H9 (cell line): Measurements from ENCODE around the gene SCUBE3. TPM values are rescaled to one million over a fixed set of nuclear protein-coding genes. Genes with fewer than 3 reads are reported as not detected.
A peak's percentile ranks its signal among the peaks of the same experiment; 100 is the strongest.

ENCODE experiments used
- DNase-seq: peaks from one replicate; pipeline ENCODE4 v3.0.0-alpha.2; 2017
- H2AFZ ChIP-seq: one replicate; pipeline ENCODE4 v1.6.1; 2013; ENCODE audit warnings: mild to moderate bottlenecking, low read length, control low read depth, moderate library complexity
- H2AK5ac ChIP-seq: 2 replicates; pipeline ENCODE4 v1.6.1; 2013; ENCODE audit warnings: low read length, control low read depth, mixed read lengths; ENCODE audit not compliant: insufficient read length
- H2BK120ac ChIP-seq: one replicate; pipeline ENCODE4 v1.6.1; 2013; ENCODE audit warnings: low read depth, mild to moderate bottlenecking, low read length, control low read depth, inconsistent platforms; ENCODE audit not compliant: poor library complexity, severe bottlenecking
- H2BK12ac ChIP-seq: 2 replicates; pipeline ENCODE4 v1.6.1; 2013; ENCODE audit warnings: low read length, control low read depth, mixed read lengths, low read depth; ENCODE audit not compliant: insufficient read length
- H2BK15ac ChIP-seq: 2 replicates; pipeline ENCODE4 v1.6.1; 2013; ENCODE audit warnings: low read depth, low read length, control low read depth
- H2BK20ac ChIP-seq: one replicate; pipeline ENCODE4 v1.6.1; 2013; ENCODE audit warnings: low read depth, mild to moderate bottlenecking, low read length, control low read depth, inconsistent platforms; ENCODE audit not compliant: poor library complexity, severe bottlenecking
- H2BK5ac ChIP-seq: 2 replicates; pipeline ENCODE4 v1.6.1; 2013; ENCODE audit warnings: low read length, control low read depth, mixed read lengths; ENCODE audit not compliant: insufficient read length
- H3K14ac ChIP-seq: 2 replicates; pipeline ENCODE4 v1.6.1; 2013; ENCODE audit warnings: low read length, control low read depth; ENCODE audit not compliant: insufficient read depth
- H3K18ac ChIP-seq: 2 replicates; pipeline ENCODE4 v1.6.1; 2013; ENCODE audit warnings: low read depth, mild to moderate bottlenecking, mixed read lengths, low read length, control low read depth; ENCODE audit not compliant: insufficient read length
- H3K23ac ChIP-seq: 2 replicates; pipeline ENCODE4 v1.6.1; 2013; ENCODE audit warnings: low read length, control low read depth, mixed read lengths, low read depth; ENCODE audit not compliant: insufficient read length
- H3K23me2 ChIP-seq: 2 replicates; pipeline ENCODE4 v1.6.1; 2013; ENCODE audit warnings: low read depth, mild to moderate bottlenecking, mixed read lengths, low read length, control low read depth; ENCODE audit not compliant: insufficient read length, poor library complexity, severe bottlenecking
- H3K27ac ChIP-seq: 2 replicates; pipeline ENCODE4 v1.5.1; 2013; ENCODE audit warnings: low read length, control low read depth, mixed read lengths, low read depth; ENCODE audit not compliant: insufficient read length
- H3K27me3 ChIP-seq: 2 replicates; pipeline ENCODE4 v1.6.1; 2013; ENCODE audit warnings: low read length, control low read depth, inconsistent platforms; ENCODE audit not compliant: insufficient read depth
- H3K4ac ChIP-seq: 2 replicates; pipeline ENCODE4 v1.6.1; 2013; ENCODE audit warnings: low read depth, mild to moderate bottlenecking, control low read depth, inconsistent platforms, low read length, moderate library complexity
- H3K4me1 ChIP-seq: 2 replicates; pipeline ENCODE4 v1.6.1; 2013; ENCODE audit warnings: low read length, control low read depth, inconsistent platforms; ENCODE audit not compliant: insufficient read depth
- H3K4me2 ChIP-seq: 2 replicates; pipeline ENCODE4 v1.6.1; 2013; ENCODE audit warnings: low read length, control low read depth, mixed read lengths; ENCODE audit not compliant: insufficient read length, insufficient read depth
- H3K56ac ChIP-seq: 2 replicates; pipeline ENCODE4 v1.6.1; 2013; ENCODE audit warnings: low read depth, mild to moderate bottlenecking, mixed read lengths, low read length, control low read depth; ENCODE audit not compliant: insufficient read length
- H3K79me1 ChIP-seq: 2 replicates; pipeline ENCODE4 v1.6.1; 2013; ENCODE audit warnings: low read depth, mild to moderate bottlenecking, moderate library complexity, low read length, control low read depth, inconsistent platforms; ENCODE audit not compliant: insufficient read depth, poor library complexity, severe bottlenecking
- H3K79me2 ChIP-seq: 2 replicates; pipeline ENCODE4 v1.6.1; 2013; ENCODE audit warnings: low read length, control low read depth, inconsistent platforms; ENCODE audit not compliant: insufficient read depth
- H3K9ac ChIP-seq: 2 replicates; pipeline ENCODE4 v1.6.1; 2013; ENCODE audit warnings: low read length, control low read depth, mixed read lengths; ENCODE audit not compliant: insufficient read length; ENCODE audit errors: extremely low read depth
- H3K9me3 ChIP-seq: one replicate; pipeline ENCODE4 v1.6.1; 2013; ENCODE audit warnings: low read depth, low read length, inconsistent platforms; ENCODE audit not compliant: control insufficient read depth
- H3T11ph ChIP-seq: one replicate; pipeline ENCODE4 v1.6.1; 2013; ENCODE audit warnings: mild to moderate bottlenecking, low read length, control low read depth, inconsistent platforms
- H4K20me1 ChIP-seq: one replicate; pipeline ENCODE4 v1.6.1; 2013; ENCODE audit not compliant: control insufficient read depth, insufficient read length, insufficient read depth
- H4K5ac ChIP-seq: 2 replicates; pipeline ENCODE4 v1.6.1; 2013; ENCODE audit warnings: low read depth, mild to moderate bottlenecking, mixed read lengths, low read length, control low read depth; ENCODE audit not compliant: insufficient read length
- H4K8ac ChIP-seq: replicated peaks from 2 replicates; pipeline ENCODE4 v1.6.1; 2013; ENCODE audit warnings: low read length, control low read depth, mixed read lengths, low read depth; ENCODE audit not compliant: insufficient read length
- H4K91ac ChIP-seq: 2 replicates; pipeline ENCODE4 v1.6.1; 2013; ENCODE audit warnings: low read depth, mild to moderate bottlenecking, moderate library complexity, mixed read lengths, low read length, control low read depth; ENCODE audit not compliant: insufficient read length
- H3K27ac Mint-ChIP-seq, 3 experiments: 2 replicates in 2 of 3; 3 replicates in 1 of 3; pipeline ENCODE4 v1.8.0; 2020 to 2021; ENCODE audit warnings: mixed read lengths in 3 of 3, mild to moderate bottlenecking in 1 of 3, moderate library complexity in 1 of 3
- H3K27me3 Mint-ChIP-seq: 2 replicates; pipeline ENCODE4 v1.8.0; 2021; ENCODE audit warnings: low read depth, mild to moderate bottlenecking, moderate library complexity, mixed read lengths
- H3K36me3 Mint-ChIP-seq, 3 experiments: 2 replicates in 2 of 3; 3 replicates in 1 of 3; pipeline ENCODE4 v1.8.0; 2020 to 2021; ENCODE audit warnings: low read depth in 3 of 3, mixed read lengths in 3 of 3; ENCODE audit not compliant: insufficient read depth in 1 of 3
- H3K4me1 Mint-ChIP-seq, 2 experiments: 2 replicates each; pipeline ENCODE4 v1.8.0; 2020; ENCODE audit warnings: mixed read lengths in 2 of 2
- H3K4me3 Mint-ChIP-seq, 2 experiments: 2 replicates in 1 of 2; 3 replicates in 1 of 2; pipeline ENCODE4 v1.8.0; 2020 to 2021; ENCODE audit warnings: mild to moderate bottlenecking in 2 of 2, mixed read lengths in 2 of 2, moderate library complexity in 1 of 2
- H3K9me3 Mint-ChIP-seq, 2 experiments: 2 replicates in 1 of 2; 3 replicates in 1 of 2; pipeline ENCODE4 v1.8.0; 2020; ENCODE audit warnings: mild to moderate bottlenecking in 2 of 2, mixed read lengths in 2 of 2, moderate library complexity in 1 of 2
- CTCF ChIP-seq: fragments of 200-600 bp; sonication (generic); conservative IDR thresholded peaks from 3 replicates; pipeline ENCODE4 v1.8.0; 2021; ENCODE audit warnings: antibody characterized with exemption, mild to moderate bottlenecking
- WGBS: extraction: QIAGEN DNeasy Blood & Tissue Kit; methylation state at CpG from one replicate; pipeline ENCODE4 v1.1.7; 2013; ENCODE audit warnings: missing lambda C conversion rate, low lambda C conversion rate, mixed read lengths; ENCODE audit not compliant: insufficient read length; ENCODE audit errors: extremely low coverage; 5-methylcytosine and 5-hydroxymethylcytosine counted together
- total RNA-seq: library from RNA; stranded (reverse); gene quantifications from 2 replicates; pipeline ENCODE4 v1.2.1, GENCODE V29; 2021

SCUBE3 gene
- total RNA-seq, 1 experiment from 2014 or later, result 2.7 TPM

GRCh38 chr6:35181933-35182612, 31.7 kb upstream of the SCUBE3 start:
- Histone ChIP-seq H2BK12ac (no peak overlapping the region), H3K79me1 (no peaks in the 10 kb centered on the region), H2BK15ac (no peak overlapping the region), H4K91ac (no peak overlapping the region), H3K9me3 (no peaks in the 10 kb centered on the region), H3K9ac (no peak overlapping the region), H2AK5ac (no peak overlapping the region), H3K14ac (no peak overlapping the region), H3K79me2 (no peaks in the 10 kb centered on the region), H4K8ac (no peak overlapping the region), H2AFZ (no peak overlapping the region), H3K27ac (no peak overlapping the region), H4K5ac (no peak overlapping the region), H3K23ac (no peak overlapping the region), H2BK20ac (no peak overlapping the region), H3T11ph (no peak overlapping the region), H2BK120ac (no peak overlapping the region), H3K18ac (no peak overlapping the region), H3K4ac (no peak overlapping the region), H3K56ac (no peak overlapping the region), H4K20me1 (no peaks in the 10 kb centered on the region), H3K27me3 (no peaks in the 10 kb centered on the region), H3K4me1 (no peaks in the 10 kb centered on the region; the same call in 1 of the 2 replicates), H3K4me2 (no peak overlapping the region), H2BK5ac (no peak overlapping the region), H3K23me2 (no peaks in the 10 kb centered on the region)
- no peaks in the 10 kb centered on the region for H3K36me3 Mint-ChIP-seq
- no peak for TF ChIP-seq CTCF
- no peaks in the 10 kb centered on the region for H3K9me3 Mint-ChIP-seq
- DNase-seq, result peak; percentile 43
- H3K4me3 Mint-ChIP-seq, result no peak overlapping the region
- WGBS, result no CpG with 5 or more reads among the region's 55 CpGs
- no peak overlapping the region for H3K27ac Mint-ChIP-seq
- H3K4me1 Mint-ChIP-seq, result peaks cover 10 to 20% of the 10 kb centered on the region in 2 experiments
- H3K27me3 Mint-ChIP-seq, result peaks cover 12% of the 10 kb centered on the region
